GM19239 (cell line): ENCODE data around the gene LTBP2.

ENCODE experiments used
- DNase-seq: peaks from one replicate; pipeline ENCODE4 v3.0.0; 2011; ENCODE audit warnings: low spot score; ENCODE audit not compliant: insufficient read length
- FAIRE-seq: peaks from 2 replicates; lab custom pipeline; 2011; peaks lifted over from hg19 to GRCh38; lab: Jason Lieb, UNC

LTBP2 gene

DNA sequence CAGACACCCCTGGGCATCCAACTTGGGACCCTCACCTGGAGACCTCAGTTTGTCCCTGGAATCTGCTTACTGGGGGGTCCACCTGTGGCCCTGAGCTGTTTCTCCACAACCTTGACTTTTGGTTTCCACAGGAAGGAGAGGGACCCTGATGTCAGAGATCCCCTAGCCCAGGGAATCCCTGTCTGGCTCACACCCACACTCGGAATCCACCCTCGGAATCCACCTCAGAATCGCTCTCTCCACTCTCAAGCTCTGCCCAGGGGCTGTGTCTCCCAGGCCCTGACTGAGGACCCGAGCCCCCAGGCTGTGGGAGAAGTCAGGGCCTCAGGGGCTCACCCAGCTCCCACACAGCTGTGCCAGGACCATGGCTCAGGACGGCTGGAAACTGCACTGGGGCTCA, 17.4 kb downstream of the LTBP2 start:
- FAIRE-seq (no peak), DNase-seq (no peak)

DNA sequence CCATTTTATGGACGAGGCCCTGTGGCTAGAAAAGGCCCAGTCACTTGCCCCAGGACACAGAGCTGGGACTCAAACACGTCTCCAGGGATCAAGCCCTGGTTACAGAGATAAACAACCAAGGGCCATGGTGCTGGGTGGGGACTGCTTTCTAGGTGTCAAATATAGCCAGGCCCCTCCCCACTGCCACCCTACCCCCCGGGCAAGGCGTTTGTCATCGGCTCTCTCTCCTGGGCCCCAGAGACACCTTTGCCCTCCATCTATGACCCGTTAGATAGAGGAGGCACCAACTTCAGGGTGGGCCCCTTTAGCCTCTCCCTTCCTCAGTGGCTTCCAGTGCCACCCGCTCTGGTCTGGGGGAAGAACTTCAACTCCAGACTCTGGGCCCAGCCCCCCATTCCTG, 18.0 kb downstream of the LTBP2 start:
- DNase-seq (no peak), FAIRE-seq (no peak)

DNA sequence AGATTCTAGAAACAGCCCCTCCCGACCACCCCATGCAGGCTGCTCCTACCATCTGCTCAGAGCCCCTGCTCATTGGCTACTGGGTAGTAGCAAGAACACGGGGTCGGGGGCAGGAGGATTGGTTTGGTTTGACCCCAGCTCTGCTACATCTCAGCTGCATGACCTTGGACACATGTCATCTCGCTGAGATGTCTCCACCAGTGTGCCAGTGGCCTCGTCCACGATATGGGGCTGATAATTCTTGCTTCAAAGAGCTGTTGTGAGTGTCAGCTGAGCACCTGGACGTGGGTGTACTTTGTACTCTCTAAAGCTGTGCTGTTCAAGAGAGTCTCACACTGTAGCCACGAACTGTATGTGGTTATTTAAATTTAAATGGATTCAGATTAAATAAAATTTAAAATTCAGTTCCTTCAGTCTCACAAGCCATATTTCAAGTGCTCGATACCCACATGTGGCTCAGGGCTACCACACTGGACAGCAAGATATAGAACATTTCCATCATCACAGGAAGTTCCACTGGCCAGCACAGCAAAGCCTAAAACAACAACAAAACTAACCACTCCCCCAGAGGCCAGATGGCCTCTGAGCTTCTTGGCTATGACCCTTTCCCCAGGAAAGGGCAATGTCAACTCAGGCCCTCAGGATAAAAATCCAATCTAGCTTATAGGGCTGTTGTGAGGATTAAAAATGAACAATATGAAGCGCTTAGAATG, 18.6 kb downstream of the LTBP2 start:
- FAIRE-seq (no peak), DNase-seq (no peak)

DNA sequence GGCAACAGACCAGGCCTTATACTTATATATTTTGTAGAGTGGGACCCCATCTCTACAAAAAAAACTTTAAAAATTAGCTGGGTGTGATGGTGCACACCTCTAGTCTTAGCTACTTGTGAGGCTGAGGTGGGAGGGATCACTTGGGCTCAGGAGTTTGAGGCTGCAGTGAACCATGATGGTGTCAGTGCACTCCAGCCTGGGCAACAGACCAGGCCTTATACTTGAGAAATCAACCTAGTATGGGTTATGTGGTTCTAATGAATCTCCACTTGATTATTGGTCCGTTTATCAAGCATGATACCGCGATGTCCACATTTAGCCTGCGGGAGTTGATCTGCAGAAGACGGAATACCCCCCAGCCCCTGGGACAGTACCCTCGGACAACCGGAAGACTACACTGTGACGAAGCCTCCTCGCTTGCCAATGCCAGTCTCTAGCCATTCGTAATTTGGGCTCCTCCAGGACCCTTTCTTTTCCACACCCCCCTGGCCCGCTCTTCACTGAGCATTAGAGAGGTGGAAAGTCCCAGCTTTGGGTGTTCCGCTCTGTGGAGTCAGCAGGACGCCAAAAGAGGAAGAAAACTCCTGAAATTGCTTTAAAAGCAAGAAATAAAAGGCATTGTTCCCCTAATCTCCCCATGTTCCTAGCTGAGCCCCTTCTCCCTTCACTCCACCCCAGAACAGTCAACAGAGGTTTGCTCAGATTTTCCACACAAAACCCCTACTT, 19.4 kb downstream of the LTBP2 start:
- no peak for FAIRE-seq

DNA sequence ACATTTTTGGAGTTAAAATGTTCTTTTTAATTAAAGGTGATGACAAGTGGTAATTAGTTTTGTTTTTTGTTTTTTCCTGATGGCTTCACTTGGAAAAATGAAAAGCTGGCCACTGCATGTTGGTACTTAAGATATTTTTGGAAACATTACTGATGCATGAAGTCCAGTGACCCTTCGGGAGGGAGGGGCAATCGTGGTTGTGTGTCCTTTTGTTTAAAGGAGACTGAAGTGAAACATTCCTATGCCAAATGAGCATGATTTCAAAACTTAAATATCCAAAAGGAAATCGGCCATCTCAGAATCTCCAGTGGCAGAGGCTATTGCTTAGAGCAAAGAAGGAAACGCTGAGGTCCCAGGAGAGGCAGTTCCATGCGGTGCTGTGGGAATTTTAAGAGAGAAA, 20.1 kb downstream of the LTBP2 start:
- FAIRE-seq (no peak), DNase-seq (no peak)

More for the DNA sequence above, 19.4 kb downstream of the LTBP2 start:
- no peak for DNase-seq

DNA sequence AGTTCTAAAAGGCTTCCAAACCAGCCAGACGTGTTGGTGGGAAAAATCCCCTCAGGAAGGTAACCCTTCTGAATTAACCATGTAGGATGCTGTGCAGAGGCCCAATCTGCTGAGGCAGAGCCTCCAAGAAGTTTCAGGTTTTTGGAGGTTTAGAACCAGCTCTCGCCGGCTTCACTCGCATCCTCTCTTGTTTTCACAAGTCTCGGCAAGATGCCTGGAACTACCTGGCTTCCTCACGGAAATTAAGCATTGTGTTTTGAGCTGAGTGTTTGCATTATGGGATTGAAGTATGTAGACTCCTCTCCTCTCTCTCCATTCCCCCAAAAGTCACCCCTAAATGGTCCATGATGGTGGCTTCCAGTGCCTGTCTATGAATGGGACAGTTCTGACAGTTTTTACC, 20.6 kb downstream of the LTBP2 start:
- FAIRE-seq (no peak), DNase-seq (no peak)

DNA sequence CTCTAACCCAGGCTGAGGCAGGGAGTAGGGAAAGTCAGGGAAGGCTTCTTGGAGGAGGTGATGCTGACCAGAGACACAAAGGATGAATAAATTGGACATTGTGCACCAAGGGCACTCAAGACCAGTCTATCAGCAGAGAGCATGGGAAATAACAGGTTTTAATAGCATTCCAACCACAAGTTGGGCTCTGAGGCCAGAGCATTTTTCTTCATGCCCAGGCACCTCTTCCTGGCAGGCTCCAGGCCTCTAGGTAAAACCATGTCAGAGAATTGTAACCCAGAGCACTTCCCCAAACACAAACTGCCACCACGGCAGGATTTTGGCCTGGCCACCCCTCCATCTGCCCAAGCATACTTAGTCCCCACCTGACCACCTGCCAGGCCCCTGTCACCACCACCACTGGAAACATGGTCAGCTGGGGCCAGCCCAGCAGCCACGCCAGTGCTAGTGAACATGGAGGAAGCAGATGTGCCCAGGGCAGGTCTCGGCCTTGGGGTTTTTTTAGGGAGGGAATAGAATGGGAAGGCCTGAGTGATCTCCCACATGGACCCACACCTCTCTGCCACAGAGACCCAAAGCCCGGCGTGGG, 22.7 kb downstream of the LTBP2 start:
- DNase-seq (no peak), FAIRE-seq (no peak)

DNA sequence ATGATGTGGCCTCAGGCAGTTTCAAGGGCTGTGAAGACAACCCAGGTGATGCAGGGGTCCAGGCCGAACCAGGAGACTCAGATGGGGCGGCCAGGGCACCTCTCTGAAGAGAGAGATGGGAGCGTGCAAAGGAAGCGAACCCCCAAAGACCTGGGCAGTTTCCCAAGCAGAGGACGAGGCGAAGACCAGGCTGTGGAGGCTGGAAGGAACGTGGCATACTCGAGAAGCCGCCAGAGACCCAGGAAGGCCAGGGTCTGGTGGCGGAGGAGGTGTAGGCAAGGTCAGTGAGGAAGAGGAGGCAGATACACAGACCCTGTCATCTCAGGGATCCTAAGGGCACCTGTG, 24.7 kb downstream of the LTBP2 start:
- no peak for FAIRE-seq
- no peak for DNase-seq

DNA sequence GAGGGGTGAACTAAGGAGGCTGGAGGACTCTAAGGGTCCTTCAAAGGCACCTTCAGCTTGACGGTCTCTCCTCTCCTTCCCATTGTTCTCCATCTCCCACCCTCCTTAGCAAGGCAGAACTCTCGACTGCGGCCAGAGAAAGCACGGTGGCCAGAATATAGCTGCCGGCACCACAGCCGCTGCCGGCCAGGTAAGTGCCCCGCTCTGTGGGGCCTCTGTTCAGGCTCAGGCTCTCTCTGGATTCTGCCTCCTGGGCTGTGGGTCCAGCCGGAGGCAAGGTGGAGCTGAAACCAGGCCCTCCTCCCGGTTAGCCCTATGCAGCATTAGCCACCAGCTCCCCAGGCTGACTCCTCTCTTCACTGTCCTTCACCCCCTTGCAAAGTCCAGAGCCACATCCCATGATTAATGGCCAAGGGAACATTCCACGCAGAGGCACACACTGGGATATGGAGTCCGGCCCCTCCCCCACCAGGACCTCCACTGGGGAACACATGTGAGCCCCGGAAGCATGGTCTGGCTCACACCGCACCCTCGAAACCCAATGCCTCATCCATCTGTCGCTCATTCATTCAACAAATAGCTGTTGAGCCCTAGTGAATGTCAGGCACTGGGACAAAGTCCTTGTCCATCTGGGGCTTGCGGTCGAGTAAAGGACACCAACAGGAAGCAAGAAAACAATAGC, 25.2 kb downstream of the LTBP2 start:
- FAIRE-seq = no peak

DNA sequence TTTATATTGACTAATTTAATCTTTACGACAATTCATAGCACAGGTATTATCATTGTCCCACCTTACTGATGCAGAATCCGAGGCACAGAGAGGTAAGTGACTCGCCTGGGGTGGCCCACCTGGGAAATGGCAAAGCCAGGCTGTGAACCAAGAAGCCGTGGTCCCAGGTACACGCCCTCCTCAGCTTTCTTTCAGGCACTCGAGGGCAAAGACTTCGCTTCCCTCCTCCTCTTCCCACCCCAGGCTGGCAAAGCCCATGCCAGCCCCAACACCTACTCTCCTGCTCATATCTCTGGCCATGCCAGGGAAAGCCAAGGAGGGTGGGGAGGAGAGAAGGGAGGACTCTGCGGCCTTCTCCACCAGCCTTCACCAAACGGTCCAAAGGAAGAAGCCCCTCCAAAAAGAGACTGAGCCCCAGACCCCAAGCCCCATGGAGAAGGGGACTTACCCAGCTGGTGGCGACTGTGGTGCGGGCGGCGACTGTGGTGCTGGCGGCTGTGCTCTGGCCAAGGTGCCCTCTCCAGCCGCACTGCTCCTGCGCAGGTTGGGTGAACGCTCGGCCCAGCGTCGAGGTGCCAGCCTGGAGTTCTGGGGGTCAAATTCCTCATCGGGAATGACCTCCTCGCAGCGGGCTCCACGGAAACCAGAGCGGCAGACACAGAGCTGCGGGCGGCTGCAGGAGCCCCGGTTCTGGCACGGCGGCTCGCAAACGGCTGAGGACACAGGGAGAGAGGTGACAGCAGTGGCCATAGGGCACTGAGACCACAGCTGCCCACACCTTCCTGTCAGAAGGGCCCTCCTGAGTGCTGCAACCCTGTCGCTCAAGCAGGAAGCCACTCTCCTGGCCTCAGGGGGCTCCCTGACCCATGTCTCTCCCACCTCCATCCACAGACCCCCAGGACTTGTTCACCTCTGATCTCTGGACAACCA, 26.4 kb downstream of the LTBP2 start:
- no peak for DNase-seq
- no peak for FAIRE-seq

More for the DNA sequence above, 25.2 kb downstream of the LTBP2 start:
- no peak for DNase-seq

DNA sequence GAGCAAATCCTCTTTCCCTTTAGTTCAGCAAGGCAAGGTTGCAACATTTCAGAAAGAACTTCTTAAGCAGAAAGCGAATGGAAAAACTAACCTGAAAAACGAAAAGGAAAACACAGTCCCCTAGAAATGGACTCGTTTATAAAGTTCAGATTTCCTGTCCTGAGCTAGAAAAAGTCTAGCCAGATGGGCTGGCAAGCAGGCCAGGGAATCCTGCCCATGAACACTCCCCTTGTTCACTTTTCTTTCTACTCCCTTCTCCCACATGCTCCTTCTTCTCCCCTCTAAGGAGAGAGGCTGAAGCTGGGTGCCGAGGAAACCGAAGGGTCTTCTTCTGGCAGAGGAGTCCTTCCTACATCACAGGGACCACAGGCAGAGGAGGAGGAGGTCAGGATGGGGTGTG, 27.1 kb downstream of the LTBP2 start:
- FAIRE-seq (no peak), DNase-seq (no peak)

DNA sequence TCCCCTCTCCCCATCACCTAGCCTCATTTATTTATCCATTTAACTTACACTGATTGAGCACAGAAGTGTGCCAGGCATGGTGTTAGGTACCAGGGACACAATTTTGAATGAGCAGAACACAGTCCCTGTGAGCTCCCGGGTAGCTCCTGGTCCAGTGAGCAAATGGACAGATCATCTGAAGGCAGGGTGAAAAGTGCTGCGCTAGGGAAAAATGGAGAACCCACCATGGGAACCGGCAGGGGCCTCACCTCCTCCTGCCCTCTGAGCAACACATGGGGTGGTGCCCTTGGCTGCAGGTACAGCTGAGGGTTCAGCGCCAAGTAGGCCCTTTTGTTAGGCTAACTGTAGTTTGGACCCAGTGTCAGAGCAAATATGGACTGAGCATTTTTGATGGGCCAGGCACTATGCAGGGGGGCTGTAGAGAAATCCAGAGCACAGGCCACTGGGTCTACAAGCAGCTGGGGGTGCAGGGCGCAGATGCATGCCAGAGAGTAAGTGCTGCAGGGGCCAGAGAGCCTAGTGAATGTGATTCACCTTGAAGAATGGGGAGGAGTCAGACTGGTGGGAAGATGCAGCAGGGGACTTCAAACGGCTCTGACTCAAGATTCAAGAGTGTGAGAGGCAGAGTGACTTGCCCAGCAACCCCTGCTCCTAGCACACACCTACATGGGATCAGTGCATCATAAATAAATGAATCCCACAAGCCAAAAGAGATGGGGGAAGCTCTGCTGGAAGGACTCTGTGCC, 28.2 kb downstream of the LTBP2 start:
- FAIRE-seq (no peak), DNase-seq (no peak)

DNA sequence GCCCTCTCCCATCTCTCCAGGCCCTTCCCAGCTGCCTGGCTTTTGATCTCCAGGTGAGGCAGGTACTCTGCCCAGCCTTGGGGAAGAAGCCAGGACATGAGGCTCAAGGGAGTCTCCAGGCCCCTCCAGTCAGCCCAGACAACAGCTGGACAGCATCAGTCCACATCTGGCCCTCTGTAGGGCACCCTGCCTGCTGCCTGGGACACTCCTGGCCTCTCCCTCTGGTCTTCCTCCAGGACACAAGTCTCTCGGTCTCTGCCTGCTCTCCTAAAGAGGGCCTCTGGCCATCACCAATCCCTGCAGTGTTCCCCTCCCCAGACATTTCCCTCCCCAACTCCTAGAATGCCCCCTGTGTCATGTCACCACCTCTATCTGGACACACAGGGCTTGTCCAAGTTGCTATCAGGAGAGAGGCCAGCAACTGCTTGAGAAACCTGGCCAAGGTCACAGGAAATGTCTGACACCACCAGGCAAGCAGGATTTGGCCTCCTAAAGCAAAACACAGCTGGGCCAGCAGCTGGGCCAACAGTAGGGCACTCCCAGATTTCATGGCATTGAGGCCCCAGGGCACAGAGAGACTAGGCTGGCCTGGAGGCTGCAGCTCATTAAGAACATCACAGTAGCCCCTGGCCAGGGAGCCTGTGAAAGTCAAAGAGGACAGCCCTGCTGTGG, 29.0 kb downstream of the LTBP2 start:
- no peak for DNase-seq

DNA sequence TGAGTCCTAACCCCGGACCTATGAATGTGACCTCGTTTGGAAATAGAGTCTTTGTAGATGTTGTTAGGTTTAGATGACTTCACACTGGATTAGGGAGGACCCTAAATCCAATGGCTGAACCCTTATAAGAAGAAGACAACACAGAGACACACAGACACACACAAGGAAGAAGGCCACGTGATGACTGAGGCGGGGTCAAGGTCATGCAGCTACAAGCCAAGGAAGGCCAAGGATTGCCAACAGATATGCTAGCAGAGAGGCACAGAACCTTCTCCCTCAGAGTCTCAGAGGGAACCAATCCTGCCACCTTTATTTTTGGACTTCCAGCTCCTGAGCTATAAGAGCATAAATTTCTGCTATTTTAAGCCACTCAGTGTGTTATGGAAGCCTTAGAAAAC, 31.8 kb downstream of the LTBP2 start:
- no peak for FAIRE-seq
- no peak for DNase-seq

More for the DNA sequence above, 29.0 kb downstream of the LTBP2 start:
- no peak for FAIRE-seq

DNA sequence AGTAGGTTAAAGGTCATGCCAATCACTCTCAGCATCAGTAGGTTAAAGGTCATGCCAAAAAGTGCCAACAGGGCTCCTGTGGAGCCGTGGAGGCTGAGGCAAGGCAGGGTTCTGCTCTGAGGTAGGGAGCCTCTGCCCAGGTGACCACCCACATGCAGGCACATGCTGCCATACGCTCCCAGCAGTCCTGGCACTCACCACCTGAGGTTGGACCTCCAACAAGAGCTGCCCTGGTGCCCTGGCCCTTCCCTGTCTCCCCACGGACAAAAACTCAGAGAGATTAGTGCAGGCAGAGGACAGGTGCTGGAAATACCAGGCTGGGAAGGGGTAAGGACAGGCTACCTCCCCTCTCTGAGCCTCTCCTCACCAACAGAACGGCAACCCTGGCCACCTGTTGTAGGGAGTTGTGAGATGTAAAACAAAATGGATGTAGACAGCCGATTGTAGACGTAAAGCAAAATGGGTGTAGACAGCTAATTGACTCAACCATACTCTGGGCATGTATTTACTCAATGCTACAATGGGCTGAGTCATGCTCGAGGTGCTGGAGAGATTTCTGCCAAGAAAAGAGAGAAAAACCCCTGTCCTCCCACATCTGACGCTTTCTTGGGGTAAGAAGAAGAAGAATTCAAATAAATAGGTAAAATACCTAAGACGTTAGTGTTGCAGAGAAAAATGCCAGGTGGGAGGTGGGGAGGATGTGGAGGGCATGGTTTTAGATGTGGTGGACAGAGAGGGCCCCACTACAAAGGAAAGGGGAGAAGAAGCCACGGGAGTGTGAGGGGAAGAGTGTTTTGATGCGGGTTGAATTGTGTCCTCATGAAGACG, 32.4 kb downstream of the LTBP2 start:
- FAIRE-seq (no peak), DNase-seq (no peak)

DNA sequence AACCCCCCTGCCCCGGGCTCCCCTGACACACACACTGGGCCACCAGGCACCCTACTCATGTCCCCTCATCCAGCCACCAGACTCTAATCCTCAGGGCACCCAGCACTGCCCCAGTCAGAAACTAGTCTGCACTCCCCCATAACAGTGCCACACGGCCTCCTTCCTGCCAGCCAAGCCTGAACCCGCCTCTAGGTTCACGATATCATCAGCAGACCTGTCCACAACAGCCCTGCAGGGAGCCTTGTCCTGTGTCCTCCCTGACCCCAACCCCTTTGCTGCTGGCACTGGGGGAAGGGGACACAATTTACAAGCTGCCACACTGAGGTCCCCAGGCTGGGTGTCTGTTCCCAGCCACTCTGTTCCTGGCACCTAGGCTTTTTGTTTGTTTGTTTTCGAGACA, 33.6 kb downstream of the LTBP2 start:
- DNase-seq (no peak), FAIRE-seq (no peak)

DNA sequence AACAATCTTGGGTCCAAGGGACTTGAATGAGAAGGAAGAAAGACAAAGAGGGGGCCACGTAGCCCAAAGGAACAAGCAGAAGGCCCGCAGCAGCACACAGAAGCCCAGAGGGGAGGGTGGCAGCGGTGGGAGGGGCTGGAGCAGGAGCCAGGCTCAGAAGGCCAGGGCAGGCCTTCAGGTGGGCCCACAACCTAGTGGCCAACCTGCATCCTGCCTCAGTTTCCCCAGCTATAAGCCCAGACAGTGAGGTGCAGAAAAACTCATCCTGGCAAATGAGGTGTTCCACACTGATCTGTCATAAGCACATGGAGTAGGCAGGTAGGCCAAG, 34.1 kb downstream of the LTBP2 start:
- DNase-seq = no peak
- FAIRE-seq = no peak
